IMR-90 (cell line): ENCODE data around the gene TP73.

ENCODE experiments used
- CHD1 ChIP-seq: IDR thresholded peaks from 2 replicates; pipeline ENCODE4 v1.6.1; 2012; ENCODE audit warnings: low read depth, low read length, improper control_type of control experiment
- ELK1 ChIP-seq: fragments of 150-350 bp; IDR thresholded peaks from 2 replicates; pipeline ENCODE4 v1.6.1; 2016; ENCODE audit warnings: low read depth, mild to moderate bottlenecking, low read length, moderate library complexity, borderline replicate concordance
- FOS ChIP-seq: fragments of 150-350 bp; IDR thresholded peaks from 2 replicates; pipeline ENCODE4 v1.6.1; 2016; ENCODE audit warnings: low read depth, low read length
- MAFK ChIP-seq: IDR thresholded peaks from 2 replicates; pipeline ENCODE4 v1.6.1; 2012; ENCODE audit warnings: low read depth, low read length, improper control_type of control experiment
- MAZ ChIP-seq: IDR thresholded peaks from 2 replicates; pipeline ENCODE4 v1.6.1; 2012; ENCODE audit warnings: low read depth, mild to moderate bottlenecking, low read length, improper control_type of control experiment, moderate library complexity, borderline replicate concordance
- MXI1 ChIP-seq: IDR thresholded peaks from 2 replicates; pipeline ENCODE4 v1.6.1; 2012; ENCODE audit warnings: low read depth, mild to moderate bottlenecking, low read length, moderate library complexity, borderline replicate concordance
- POLR2A ChIP-seq: IDR thresholded peaks from 2 replicates; pipeline ENCODE4 v1.6.1; 2012; ENCODE audit warnings: mild to moderate bottlenecking, low read depth, low read length
- RCOR1 ChIP-seq: IDR thresholded peaks from 2 replicates; pipeline ENCODE4 v1.6.1; 2012; ENCODE audit warnings: mild to moderate bottlenecking, low read length, improper control_type of control experiment; ENCODE audit not compliant: insufficient replicate concordance
- RFX5 ChIP-seq: IDR thresholded peaks from 2 replicates; pipeline ENCODE4 v1.8.0; 2012; ENCODE audit warnings: low read depth, mild to moderate bottlenecking, low read length, moderate library complexity
- TF ChIP-seq, protein P1 (sequence below): conservative IDR thresholded peaks from 2 replicates; pipeline ENCODE4 v1.5.1; 2012; ENCODE audit warnings: mild to moderate bottlenecking, low read depth, low read length, improper control_type of control experiment

DNA sequence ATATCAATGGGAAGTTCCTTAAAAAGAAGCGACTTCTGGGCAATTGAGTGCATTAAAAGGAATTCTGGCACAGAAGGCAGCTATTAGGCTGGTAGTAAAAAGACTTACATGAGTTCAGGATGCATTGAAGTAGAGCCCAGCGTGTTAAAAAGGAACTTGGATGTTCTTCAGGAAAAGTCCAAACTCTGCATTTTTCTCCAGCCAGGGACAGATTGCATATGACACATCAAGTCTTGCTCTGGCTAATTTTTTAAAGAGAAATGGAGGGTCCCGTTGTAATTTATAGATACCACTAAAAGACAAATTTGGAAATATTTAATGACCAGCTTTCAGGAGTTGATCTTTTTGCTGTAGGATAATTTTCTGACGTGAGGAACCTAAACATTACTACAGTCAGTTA, 26.3 kb upstream of the TP73 start:
- TF ChIP-seq POLR2A = no peak
- TF ChIP-seq, protein P1, sequence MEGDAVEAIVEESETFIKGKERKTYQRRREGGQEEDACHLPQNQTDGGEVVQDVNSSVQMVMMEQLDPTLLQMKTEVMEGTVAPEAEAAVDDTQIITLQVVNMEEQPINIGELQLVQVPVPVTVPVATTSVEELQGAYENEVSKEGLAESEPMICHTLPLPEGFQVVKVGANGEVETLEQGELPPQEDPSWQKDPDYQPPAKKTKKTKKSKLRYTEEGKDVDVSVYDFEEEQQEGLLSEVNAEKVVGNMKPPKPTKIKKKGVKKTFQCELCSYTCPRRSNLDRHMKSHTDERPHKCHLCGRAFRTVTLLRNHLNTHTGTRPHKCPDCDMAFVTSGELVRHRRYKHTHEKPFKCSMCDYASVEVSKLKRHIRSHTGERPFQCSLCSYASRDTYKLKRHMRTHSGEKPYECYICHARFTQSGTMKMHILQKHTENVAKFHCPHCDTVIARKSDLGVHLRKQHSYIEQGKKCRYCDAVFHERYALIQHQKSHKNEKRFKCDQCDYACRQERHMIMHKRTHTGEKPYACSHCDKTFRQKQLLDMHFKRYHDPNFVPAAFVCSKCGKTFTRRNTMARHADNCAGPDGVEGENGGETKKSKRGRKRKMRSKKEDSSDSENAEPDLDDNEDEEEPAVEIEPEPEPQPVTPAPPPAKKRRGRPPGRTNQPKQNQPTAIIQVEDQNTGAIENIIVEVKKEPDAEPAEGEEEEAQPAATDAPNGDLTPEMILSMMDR = no peak
- TF ChIP-seq MAFK = no peak
- TF ChIP-seq CHD1 = no peak
- TF ChIP-seq MXI1 = no peak
- TF ChIP-seq MAZ = no peak
- TF ChIP-seq RCOR1 = no peak
- no peak for TF ChIP-seq ELK1
- no peak for TF ChIP-seq RFX5
- TF ChIP-seq FOS = no peak
